HepG2 (cell line): ENCODE data around the gene THRSP. TPM values are rescaled to one million over a fixed set of nuclear protein-coding genes. Genes with fewer than 3 reads are reported as not detected.
A peak's percentile ranks its signal among the peaks of the same experiment; 100 is the strongest.

ENCODE experiments used
- FOXO1 ChIP-seq: sonication (generic); formaldehyde crosslinking; IDR thresholded peaks from 2 replicates; pipeline ENCODE4 v1.4.0; 2020; ENCODE audit warnings: missing genetic modification reagents
- GABPA ChIP-seq, 2 experiments: IDR thresholded peaks; 2 replicates each; pipeline ENCODE4 v1.6.1; 2011 to 2016; ENCODE audit warnings: low read depth in 2 of 2, low read length in 1 of 2, missing biosample characterization in 1 of 2, missing genetic modification characterization in 1 of 2
- HNF4A ChIP-seq: sonication (generic); formaldehyde crosslinking; IDR thresholded peaks from 2 replicates; pipeline ENCODE4 v1.4.0; 2020; ENCODE audit warnings: missing genetic modification reagents
- KDM3A ChIP-seq: IDR thresholded peaks from 2 replicates; pipeline ENCODE4 v1.6.1; 2018; ENCODE audit warnings: low read depth, missing compliant biosample characterization
- MATR3 ChIP-seq: sonication (generic); formaldehyde crosslinking; IDR thresholded peaks from 2 replicates; pipeline ENCODE4 v1.4.0; 2020; ENCODE audit warnings: missing genetic modification reagents
- MXI1 ChIP-seq: IDR thresholded peaks from 3 replicates; pipeline ENCODE4 v1.6.1; 2012; ENCODE audit warnings: low read depth, low read length, inconsistent platforms, borderline replicate concordance
- PHF8 ChIP-seq: sonication (generic); formaldehyde crosslinking; IDR thresholded peaks from 2 replicates; pipeline ENCODE4 v1.5.0; 2020; ENCODE audit warnings: missing genetic modification reagents
- ZBTB1 ChIP-seq: sonication (generic); formaldehyde crosslinking; IDR thresholded peaks from 2 replicates; pipeline ENCODE4 v1.4.0; 2020; ENCODE audit warnings: missing genetic modification reagents, borderline replicate concordance
- ZKSCAN8 ChIP-seq: IDR thresholded peaks from 2 replicates; pipeline ENCODE4 v1.6.1; 2016; ENCODE audit warnings: borderline replicate concordance, missing genetic modification reagents, missing compliant biosample characterization
- ZNF629 ChIP-seq: sonication (generic); formaldehyde crosslinking; conservative IDR thresholded peaks from 2 replicates; pipeline ENCODE4 v1.5.0; 2020; ENCODE audit warnings: missing genetic modification reagents
- ZNF841 ChIP-seq: sonication (generic); formaldehyde crosslinking; IDR thresholded peaks from 2 replicates; pipeline ENCODE4 v1.8.1; 2023; ENCODE audit warnings: missing genetic modification reagents, borderline replicate concordance
- polyA plus RNA-seq, 8 experiments: library from polyadenylated mRNA; depleted of rRNA in 3 of 8; stranded (reverse) in 7 of 8; unstranded in 1 of 8; fragments of >200 nt; fragmentation: Illumina TruSeq in 4 of 8; extraction: Trizol in 4 of 8; gene quantifications; 2 replicates each; pipeline versions ENCODE4 v1.2.1 to v1.2.3, GENCODE V29; 2011 to 2016; ENCODE audit warnings: low read depth in 4 of 8, missing spikeins in 1 of 8, mixed read lengths in 1 of 8; ENCODE audit not compliant: insufficient read depth in 1 of 8
- total RNA-seq, 5 experiments: library from RNA; depleted of rRNA; stranded (reverse); fragments of >200 nt; fragmentation: Illumina TruSeq; extraction: Trizol; gene quantifications; 2 replicates each; pipeline ENCODE4 v1.2.3, GENCODE V29; 2016; ENCODE audit warnings: low read depth in 1 of 5
- TF ChIP-seq, protein P1 (sequence below): sonication (generic); formaldehyde crosslinking; IDR thresholded peaks from one replicate; pipeline ENCODE4 v1.5.1; 2020; ENCODE audit warnings: mild to moderate bottlenecking, missing genetic modification reagents; ENCODE audit errors: not compliant biosample characterization
- TF ChIP-seq, protein P2 (sequence below): sonication (generic); formaldehyde crosslinking; IDR thresholded peaks from 2 replicates; pipeline ENCODE4 v1.5.1; 2020; ENCODE audit warnings: mild to moderate bottlenecking, missing genetic modification reagents, moderate library complexity
- TF ChIP-seq, protein P3 (sequence below), 2 experiments: sonication (generic) in 1 of 2; formaldehyde crosslinking in 1 of 2; IDR thresholded peaks; 2 replicates each; pipeline versions ENCODE4 v1.4.0 to v1.6.1; 2018 to 2020; ENCODE audit warnings: missing genetic modification reagents in 2 of 2, borderline replicate concordance in 1 of 2, low read depth in 1 of 2, mild to moderate bottlenecking in 1 of 2, missing biosample characterization in 1 of 2
- TF ChIP-seq, protein P4 (sequence below): sonication (generic); formaldehyde crosslinking; IDR thresholded peaks from 2 replicates; pipeline ENCODE4 v1.5.1; 2020; ENCODE audit warnings: missing genetic modification reagents, mild to moderate bottlenecking, borderline replicate concordance

THRSP gene
- total and polyA plus RNA-seq, 2 of the 13 experiments (the other 11 are each of a cell fraction or from before 2014, with no cell fraction given), result 0.13 to 0.58 TPM

DNA sequence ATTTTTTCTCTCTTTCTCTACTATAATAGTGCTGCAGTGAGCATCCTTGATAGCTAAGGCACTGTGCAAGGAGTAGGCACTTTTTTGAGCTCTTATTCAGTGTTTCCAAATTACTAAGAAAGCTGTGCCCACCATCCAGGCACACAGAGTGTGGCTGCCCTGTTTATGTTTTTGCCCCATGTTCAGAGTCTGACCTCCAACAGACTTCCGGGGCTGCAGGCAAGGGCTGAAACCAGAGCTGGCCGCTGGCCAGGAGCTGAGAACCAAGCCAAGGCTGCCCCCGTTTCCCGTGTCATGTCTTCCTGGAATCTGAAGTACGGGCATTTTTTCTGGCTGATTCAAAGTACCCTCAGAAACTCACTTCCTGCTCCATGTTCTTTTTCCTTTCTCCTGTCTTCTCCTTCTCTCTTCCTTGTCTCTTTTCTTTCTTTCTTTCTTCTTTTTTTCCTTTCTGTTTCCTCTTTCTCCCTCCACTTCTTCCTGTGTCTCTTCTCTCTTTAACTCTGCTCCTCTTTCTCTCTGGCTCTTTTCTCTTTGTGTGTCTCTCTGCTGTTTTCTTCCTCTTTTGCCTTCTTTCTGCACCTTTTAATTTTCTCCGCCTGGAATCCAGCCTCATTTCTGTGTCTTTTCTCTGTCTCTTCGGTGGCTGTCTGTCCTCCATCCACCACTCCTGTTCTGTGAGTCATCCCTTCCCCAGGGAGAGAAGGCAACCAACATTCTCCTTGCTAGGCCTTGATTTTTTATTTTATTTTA is 23.6 kb upstream of the THRSP start (continued):
- TF ChIP-seq, protein P1, sequence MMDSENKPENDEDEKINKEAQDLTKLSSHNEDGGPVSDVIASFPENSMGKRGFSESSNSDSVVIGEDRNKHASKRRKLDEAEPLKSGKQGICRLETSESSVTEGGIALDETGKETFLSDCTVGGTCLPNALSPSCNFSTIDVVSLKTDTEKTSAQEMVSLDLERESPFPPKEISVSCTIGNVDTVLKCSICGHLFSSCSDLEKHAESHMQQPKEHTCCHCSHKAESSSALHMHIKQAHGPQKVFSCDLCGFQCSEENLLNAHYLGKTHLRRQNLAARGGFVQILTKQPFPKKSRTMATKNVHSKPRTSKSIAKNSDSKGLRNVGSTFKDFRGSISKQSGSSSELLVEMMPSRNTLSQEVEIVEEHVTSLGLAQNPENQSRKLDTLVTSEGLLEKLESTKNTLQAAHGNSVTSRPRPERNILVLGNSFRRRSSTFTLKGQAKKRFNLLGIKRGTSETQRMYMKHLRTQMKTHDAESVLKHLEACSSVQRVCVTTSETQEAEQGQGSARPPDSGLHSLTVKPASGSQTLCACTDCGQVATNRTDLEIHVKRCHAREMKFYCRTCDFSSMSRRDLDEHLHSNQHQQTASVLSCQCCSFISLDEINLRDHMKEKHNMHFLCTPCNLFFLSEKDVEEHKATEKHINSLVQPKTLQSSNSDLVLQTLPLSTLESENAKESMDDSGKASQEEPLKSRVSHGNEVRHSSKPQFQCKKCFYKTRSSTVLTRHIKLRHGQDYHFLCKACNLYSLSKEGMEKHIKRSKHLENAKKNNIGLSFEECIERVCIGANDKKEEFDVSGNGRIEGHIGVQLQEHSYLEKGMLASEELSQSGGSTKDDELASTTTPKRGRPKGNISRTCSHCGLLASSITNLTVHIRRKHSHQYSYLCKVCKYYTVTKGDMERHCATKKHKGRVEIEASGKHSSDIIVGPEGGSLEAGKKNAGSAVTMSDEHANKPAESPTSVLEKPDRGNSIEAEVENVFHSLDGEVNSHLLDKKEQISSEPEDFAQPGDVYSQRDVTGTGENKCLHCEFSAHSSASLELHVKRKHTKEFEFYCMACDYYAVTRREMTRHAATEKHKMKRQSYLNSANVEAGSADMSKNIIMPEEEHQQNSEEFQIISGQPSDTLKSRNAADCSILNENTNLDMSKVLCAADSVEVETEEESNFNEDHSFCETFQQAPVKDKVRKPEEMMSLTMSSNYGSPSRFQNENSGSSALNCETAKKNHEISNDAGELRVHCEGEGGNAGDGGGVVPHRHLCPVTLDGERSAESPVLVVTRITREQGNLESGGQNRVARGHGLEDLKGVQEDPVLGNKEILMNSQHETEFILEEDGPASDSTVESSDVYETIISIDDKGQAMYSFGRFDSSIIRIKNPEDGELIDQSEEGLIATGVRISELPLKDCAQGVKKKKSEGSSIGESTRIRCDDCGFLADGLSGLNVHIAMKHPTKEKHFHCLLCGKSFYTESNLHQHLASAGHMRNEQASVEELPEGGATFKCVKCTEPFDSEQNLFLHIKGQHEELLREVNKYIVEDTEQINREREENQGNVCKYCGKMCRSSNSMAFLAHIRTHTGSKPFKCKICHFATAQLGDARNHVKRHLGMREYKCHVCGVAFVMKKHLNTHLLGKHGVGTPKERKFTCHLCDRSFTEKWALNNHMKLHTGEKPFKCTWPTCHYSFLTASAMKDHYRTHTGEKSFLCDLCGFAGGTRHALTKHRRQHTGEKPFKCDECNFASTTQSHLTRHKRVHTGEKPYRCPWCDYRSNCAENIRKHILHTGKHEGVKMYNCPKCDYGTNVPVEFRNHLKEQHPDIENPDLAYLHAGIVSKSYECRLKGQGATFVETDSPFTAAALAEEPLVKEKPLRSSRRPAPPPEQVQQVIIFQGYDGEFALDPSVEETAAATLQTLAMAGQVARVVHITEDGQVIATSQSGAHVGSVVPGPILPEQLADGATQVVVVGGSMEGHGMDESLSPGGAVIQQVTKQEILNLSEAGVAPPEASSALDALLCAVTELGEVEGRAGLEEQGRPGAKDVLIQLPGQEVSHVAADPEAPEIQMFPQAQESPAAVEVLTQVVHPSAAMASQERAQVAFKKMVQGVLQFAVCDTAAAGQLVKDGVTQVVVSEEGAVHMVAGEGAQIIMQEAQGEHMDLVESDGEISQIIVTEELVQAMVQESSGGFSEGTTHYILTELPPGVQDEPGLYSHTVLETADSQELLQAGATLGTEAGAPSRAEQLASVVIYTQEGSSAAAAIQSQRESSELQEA (CRISPR knock-in tag), result no peak
- TF ChIP-seq GABPA (IDR thresholded peaks at IDR 0.05; ENCODE audit: low read depth, low read length) (no peak), GABPA (CRISPR knock-in tag; IDR thresholded peaks at IDR 0.05; ENCODE audit: low read depth) (peak; percentile 77), ZNF629 (CRISPR knock-in tag) (no peak), ZKSCAN8 (CRISPR knock-in tag) (0 out of 2 replicates have a peak, but pooled peaks have one; percentile 53), HNF4A (CRISPR knock-in tag) (peak; percentile 59; the same call in 1 of the 2 replicates), FOXO1 (peak; percentile 83), KDM3A (CRISPR knock-in tag) (no peak), PHF8 (CRISPR knock-in tag) (peak; percentile 33; the same call in 1 of the 2 replicates), MXI1 (peak; percentile 6; the same call in 1 of the 3 replicates), MATR3 (no peak), ZBTB1 (CRISPR knock-in tag) (no peak), ZNF841 (CRISPR knock-in tag) (no peak)
- TF ChIP-seq, protein P2, sequence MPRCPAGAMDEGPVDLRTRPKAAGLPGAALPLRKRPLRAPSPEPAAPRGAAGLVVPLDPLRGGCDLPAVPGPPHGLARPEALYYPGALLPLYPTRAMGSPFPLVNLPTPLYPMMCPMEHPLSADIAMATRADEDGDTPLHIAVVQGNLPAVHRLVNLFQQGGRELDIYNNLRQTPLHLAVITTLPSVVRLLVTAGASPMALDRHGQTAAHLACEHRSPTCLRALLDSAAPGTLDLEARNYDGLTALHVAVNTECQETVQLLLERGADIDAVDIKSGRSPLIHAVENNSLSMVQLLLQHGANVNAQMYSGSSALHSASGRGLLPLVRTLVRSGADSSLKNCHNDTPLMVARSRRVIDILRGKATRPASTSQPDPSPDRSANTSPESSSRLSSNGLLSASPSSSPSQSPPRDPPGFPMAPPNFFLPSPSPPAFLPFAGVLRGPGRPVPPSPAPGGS, result no peak
- TF ChIP-seq, protein P3, sequence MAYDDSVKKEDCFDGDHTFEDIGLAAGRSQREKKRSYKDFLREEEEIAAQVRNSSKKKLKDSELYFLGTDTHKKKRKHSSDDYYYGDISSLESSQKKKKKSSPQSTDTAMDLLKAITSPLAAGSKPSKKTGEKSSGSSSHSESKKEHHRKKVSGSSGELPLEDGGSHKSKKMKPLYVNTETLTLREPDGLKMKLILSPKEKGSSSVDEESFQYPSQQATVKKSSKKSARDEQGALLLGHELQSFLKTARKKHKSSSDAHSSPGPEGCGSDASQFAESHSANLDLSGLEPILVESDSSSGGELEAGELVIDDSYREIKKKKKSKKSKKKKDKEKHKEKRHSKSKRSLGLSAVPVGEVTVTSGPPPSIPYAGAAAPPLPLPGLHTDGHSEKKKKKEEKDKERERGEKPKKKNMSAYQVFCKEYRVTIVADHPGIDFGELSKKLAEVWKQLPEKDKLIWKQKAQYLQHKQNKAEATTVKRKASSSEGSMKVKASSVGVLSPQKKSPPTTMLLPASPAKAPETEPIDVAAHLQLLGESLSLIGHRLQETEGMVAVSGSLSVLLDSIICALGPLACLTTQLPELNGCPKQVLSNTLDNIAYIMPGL (CRISPR knock-in tag; IDR thresholded peaks at IDR 0.05; ENCODE audit: borderline replicate concordance in 1 of 2, low read depth in 1 of 2), result peak in 1 of 2 experiments; percentile 49; a peak in 1 of 4 replicates
- TF ChIP-seq, protein P4, sequence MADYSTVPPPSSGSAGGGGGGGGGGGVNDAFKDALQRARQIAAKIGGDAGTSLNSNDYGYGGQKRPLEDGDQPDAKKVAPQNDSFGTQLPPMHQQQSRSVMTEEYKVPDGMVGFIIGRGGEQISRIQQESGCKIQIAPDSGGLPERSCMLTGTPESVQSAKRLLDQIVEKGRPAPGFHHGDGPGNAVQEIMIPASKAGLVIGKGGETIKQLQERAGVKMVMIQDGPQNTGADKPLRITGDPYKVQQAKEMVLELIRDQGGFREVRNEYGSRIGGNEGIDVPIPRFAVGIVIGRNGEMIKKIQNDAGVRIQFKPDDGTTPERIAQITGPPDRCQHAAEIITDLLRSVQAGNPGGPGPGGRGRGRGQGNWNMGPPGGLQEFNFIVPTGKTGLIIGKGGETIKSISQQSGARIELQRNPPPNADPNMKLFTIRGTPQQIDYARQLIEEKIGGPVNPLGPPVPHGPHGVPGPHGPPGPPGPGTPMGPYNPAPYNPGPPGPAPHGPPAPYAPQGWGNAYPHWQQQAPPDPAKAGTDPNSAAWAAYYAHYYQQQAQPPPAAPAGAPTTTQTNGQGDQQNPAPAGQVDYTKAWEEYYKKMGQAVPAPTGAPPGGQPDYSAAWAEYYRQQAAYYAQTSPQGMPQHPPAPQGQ (CRISPR knock-in tag), result no peak
